Left lung (tissue), 10 donors: ENCODE measurements around the gene MRGPRD. TPM values are rescaled to one million over a fixed set of nuclear protein-coding genes. Genes with fewer than 3 reads are reported as not detected.
"Not testable (repeated sequence)": the region's sequence is repeated elsewhere in the genome, so short reads cannot be mapped to it uniquely, and the experiment has no call there.

Experiments
- ATAC-seq: fragments of 200-7000 bp; cut with Tn5 transposase; one replicate; pipeline ENCODE4 v1.9.1; 2020; ENCODE audit warnings: moderate library complexity
- DNase-seq, 4 donors: peaks; one replicate each; pipeline ENCODE4 v3.0.0-alpha.2; 2013 to 2020
- H3K27ac ChIP-seq, 2 donors: fragments of 200-600 bp; sonication (generic) in 1 of 2; one replicate each; pipeline versions ENCODE4 v1.5.0 to v1.8.0; 2020 to 2021
- H3K27me3 ChIP-seq, 2 donors: fragments of 200-600 bp; sonication (generic) in 1 of 2; one replicate each; pipeline versions ENCODE4 v1.5.0 to v1.8.0; 2020 to 2021
- H3K36me3 ChIP-seq, 2 donors: fragments of 200-600 bp; sonication (generic) in 1 of 2; one replicate each; pipeline versions ENCODE4 v1.5.0 to v1.8.0; 2020 to 2021
- H3K4me1 ChIP-seq, 2 donors: fragments of 200-600 bp; one replicate each; pipeline ENCODE4 v1.8.0; 2021
- H3K4me3 ChIP-seq, 2 donors: fragments of 200-600 bp; sonication (generic) in 1 of 2; one replicate each; pipeline versions ENCODE4 v1.5.0 to v1.8.0; 2020 to 2021; ENCODE audit warnings: mild to moderate bottlenecking in 1 of 2
- H3K9me3 ChIP-seq, 2 donors: fragments of 200-600 bp; sonication (generic) in 1 of 2; one replicate each; pipeline versions ENCODE4 v1.5.0 to v1.8.0; 2020 to 2021
- intact Hi-C, 2 donors: fragments of 100-400 bp; cut with DNase I; formaldehyde crosslinking; loops; one replicate each; pipeline versions ENCODE4 v1.11.2 to v1.14.2; 2022
- polyA plus RNA-seq, 6 donors: library from polyadenylated mRNA; unstranded; fragments of 120-200 nt; gene quantifications; one replicate each; pipeline ENCODE4 v1.2.1, GENCODE V29; 2013; ENCODE audit not compliant: insufficient read length in 6 of 6
- total RNA-seq, 2 donors: library from RNA; stranded (reverse); fragmentation: NEBNext Ultra II Directional; extraction: Animal tissue kit (Norgen Biotek cat#: 25700); gene quantifications; one replicate each; pipeline ENCODE4 v1.2.1, GENCODE V29; 2021
- TF ChIP-seq, protein P1 (sequence below), 2 donors: fragments of 200-600 bp; sonication (generic) in 1 of 2; IDR thresholded peaks; one replicate each; pipeline versions ENCODE4 v1.5.0 to v1.8.0; 2021; ENCODE audit warnings: antibody characterized with exemption in 2 of 2
- donor health status: DM: no; HTN: yes; CAD: no.
- donor health status: DM: no; HTN: no; CAD: no.

The MRGPRD gene
- total and polyA plus RNA-seq, 8 donors, result not detected

DNA sequence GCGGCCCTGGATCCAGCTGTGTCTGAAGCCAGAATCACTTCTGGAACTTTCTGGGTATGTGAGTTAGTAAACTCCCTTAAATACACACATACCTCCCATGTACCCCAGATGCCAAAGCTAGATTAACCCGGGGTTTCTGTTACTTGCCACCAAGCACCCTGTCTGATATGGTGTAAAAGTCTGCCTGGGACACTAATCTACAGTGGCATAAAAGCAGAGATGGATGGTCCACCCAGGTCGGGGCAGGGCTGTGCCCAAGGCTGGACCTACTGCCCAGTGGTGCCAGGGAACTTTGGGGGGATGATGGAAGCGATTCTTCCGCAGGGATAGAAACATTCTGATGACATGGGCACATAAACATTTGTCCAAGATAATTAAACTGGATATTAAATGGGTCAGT, 19.6 kb upstream of the MRGPRD start:
- Histone ChIP-seq H3K36me3 (no peaks in the 10 kb centered on the region), H3K27me3 (peaks cover 0 to 42% of the 10 kb centered on the region in 2 donors), H3K27ac (no peak overlapping the region), H3K4me1 (peaks cover 0 to 7% of the 10 kb centered on the region in 2 donors), H3K9me3 (no peaks in the 10 kb centered on the region), H3K4me3 (no peak overlapping the region)
- peak in 1 of 4 donors; percentile 22 for DNase-seq
- TF ChIP-seq, protein P1, sequence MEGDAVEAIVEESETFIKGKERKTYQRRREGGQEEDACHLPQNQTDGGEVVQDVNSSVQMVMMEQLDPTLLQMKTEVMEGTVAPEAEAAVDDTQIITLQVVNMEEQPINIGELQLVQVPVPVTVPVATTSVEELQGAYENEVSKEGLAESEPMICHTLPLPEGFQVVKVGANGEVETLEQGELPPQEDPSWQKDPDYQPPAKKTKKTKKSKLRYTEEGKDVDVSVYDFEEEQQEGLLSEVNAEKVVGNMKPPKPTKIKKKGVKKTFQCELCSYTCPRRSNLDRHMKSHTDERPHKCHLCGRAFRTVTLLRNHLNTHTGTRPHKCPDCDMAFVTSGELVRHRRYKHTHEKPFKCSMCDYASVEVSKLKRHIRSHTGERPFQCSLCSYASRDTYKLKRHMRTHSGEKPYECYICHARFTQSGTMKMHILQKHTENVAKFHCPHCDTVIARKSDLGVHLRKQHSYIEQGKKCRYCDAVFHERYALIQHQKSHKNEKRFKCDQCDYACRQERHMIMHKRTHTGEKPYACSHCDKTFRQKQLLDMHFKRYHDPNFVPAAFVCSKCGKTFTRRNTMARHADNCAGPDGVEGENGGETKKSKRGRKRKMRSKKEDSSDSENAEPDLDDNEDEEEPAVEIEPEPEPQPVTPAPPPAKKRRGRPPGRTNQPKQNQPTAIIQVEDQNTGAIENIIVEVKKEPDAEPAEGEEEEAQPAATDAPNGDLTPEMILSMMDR (IDR thresholded peaks at IDR 0.05), result no peak
- no peak for ATAC-seq
- intact Hi-C loops, result no loop called here

DNA sequence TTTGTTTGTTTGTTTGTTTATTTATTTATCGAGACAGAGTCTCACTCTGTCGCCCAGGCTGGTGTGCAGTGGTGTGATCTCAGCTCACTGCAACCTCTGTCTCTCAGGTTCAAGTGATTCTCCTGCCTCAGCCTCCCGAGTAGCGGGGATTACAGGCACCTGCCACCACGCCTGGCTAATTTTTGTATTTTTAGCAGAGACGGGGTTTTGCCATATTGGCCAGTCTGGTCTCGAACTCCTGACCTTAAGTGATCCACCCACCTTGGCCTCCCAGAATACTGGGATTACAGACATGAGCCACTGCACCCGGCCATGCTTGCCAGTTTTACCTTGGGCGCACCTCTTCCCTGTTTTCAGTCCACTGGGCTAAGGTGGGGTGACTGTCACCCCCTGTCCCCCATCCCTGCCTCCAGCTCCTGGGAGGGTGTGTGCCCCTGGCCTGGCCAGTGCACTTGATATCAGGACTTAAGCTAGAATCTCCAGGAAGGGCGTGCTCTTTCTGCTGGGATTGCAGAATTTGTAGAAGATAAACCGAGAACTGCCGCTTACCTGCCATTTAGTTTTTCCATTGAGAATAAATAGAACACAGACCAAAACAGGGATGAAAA, 19.1 kb upstream of the MRGPRD start:
- H3K27me3 ChIP-seq, result peaks cover 0 to 36% of the 10 kb centered on the region in 2 donors
- H3K9me3 ChIP-seq, H3K4me1 ChIP-seq, H3K27ac ChIP-seq, intact Hi-C loops, ATAC-seq, H3K4me3 ChIP-seq, H3K36me3 ChIP-seq: not testable (repeated sequence)
- DNase-seq, result peak in 2 of 4 donors; percentile 13 to 42

DNA sequence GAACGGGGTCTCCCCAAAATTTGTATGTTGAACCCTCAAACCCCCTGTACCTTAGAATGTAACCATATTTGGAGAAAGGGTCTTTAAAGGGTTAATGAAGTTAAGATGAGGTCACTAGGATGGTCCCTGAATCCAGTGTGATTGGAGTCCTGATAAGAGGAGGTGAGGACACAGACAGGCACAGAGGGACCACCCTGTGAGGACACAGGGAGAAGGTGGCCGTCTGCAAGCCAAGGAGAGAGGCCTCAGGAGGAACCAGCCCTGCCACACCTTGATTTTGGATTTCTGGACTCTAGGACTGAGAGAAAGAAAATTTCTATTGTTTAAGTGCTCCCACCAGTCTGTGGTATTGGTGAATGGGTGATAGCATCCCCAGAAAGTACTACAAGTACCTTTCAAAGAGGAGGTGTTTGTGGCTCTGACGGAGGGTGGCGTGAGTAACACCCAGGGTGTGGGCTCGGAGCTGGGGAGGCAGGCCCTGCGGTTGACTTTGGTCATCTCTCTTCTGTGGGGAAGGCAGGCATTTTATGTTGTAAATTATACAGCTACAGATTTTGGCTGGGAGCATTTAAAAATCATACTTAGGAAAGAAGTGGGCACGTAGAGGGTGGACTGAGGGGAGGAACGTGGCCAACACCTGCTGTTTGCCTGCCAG, 18.4 kb upstream of the MRGPRD start:
- peaks cover 0 to 35% of the 10 kb centered on the region in 2 donors for H3K27me3 ChIP-seq
- H3K4me3 ChIP-seq, result no peak overlapping the region
- no peak for ATAC-seq
- DNase-seq, result peak in 2 of 4 donors; percentile 13 to 39
- intact Hi-C loops, result no loop called here
- H3K9me3 ChIP-seq, result no peaks in the 10 kb centered on the region
- H3K4me1 ChIP-seq, result peaks cover 0 to 7% of the 10 kb centered on the region in 2 donors
- H3K36me3 ChIP-seq, result no peaks in the 10 kb centered on the region
- no peak overlapping the region for H3K27ac ChIP-seq
- TF ChIP-seq, protein P1 (IDR thresholded peaks at IDR 0.05), result no peak

DNA sequence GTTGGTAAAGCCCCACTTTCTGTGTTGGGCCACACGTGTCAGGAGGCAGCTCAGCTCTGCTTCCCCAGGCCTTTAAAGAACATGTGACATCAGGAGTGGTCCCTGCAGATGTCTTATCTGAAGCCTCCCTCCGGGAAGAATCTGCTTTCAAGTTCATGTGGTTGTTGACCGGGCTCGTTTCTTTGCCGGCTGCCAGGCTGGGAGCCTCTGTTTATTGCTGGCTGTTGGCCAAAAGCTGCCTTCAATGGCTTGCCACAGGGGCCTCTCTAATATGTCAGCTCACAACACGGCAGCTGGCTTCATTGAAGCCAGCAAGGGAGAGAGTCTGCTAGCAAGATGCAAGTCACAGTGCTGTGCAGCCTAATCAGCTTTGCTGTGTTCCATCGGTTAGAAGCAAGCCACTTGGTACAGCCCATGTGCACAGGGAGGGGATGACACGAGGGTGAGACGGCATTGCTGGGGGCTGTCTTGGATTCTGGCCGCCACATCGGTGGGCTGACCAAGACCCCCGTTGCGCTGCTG, 17.7 kb upstream of the MRGPRD start:
- DNase-seq (peak in 3 of 4 donors; percentile 21 to 54 (median 31)), ATAC-seq (no peak)
- Histone ChIP-seq H3K36me3 (no peaks in the 10 kb centered on the region), H3K9me3 (no peaks in the 10 kb centered on the region), H3K27me3 (peaks cover 0 to 35% of the 10 kb centered on the region in 2 donors), H3K27ac (no peak overlapping the region), H3K4me3 (no peak overlapping the region), H3K4me1 (peaks cover 0 to 7% of the 10 kb centered on the region in 2 donors)
- TF ChIP-seq, protein P1 (IDR thresholded peaks at IDR 0.05), result no peak
- intact Hi-C loops, result no loop called here

DNA sequence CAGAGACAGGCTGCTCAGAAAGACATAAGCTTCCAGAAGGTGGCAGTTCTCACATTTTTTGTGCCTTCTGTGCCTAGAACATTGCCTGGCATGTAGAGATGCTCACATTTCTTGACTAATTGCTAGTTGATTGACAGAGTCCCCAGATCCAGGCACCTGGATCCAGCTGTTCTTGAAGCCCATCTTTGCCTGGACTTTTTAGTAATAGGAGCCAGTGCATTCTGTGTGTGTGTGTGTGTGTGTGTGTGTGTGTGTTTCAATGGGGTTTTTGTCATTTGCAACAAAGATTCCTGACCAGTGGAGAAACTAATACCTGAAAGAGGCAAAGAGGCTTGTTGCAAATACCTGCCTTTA, 17.2 kb upstream of the MRGPRD start:
- ATAC-seq, result no peak
- no peak for DNase-seq
- intact Hi-C loops, result no loop called here
- H3K27ac ChIP-seq, result no peak overlapping the region
- TF ChIP-seq, protein P1 (IDR thresholded peaks at IDR 0.05), result no peak
- H3K27me3 ChIP-seq, result peaks cover 0 to 35% of the 10 kb centered on the region in 2 donors
- H3K4me1 ChIP-seq, result peaks cover 0 to 7% of the 10 kb centered on the region in 2 donors
- no peaks in the 10 kb centered on the region for H3K36me3 ChIP-seq
- no peaks in the 10 kb centered on the region for H3K9me3 ChIP-seq
- no peak overlapping the region for H3K4me3 ChIP-seq
